GM13977 (cell line): ENCODE data around the gene NCBP3.

Experiments used
- DNase-seq: peaks from one replicate; pipeline ENCODE4 v3.0.0; 2012; ENCODE audit warnings: low spot score
- in situ Hi-C: fragments of 300-500 bp; cut with MboI; formaldehyde crosslinking; loops from one replicate; pipeline ENCODE4 v1.12.0; 2022; ENCODE audit warnings: low sequenced_read_pairs, low pct_unique_long_range_greater_than_20kb, mixed read lengths, inconsistent platforms; ENCODE audit not compliant: unreplicated experiment
- TF ChIP-seq, protein P1 (sequence below): IDR thresholded peaks from 2 replicates; pipeline ENCODE4 v1.5.1; 2012; ENCODE audit warnings: mild to moderate bottlenecking, control low read depth; ENCODE audit not compliant: insufficient read depth; ENCODE audit errors: extremely low read depth, missing control alignments

The NCBP3 gene

DNA sequence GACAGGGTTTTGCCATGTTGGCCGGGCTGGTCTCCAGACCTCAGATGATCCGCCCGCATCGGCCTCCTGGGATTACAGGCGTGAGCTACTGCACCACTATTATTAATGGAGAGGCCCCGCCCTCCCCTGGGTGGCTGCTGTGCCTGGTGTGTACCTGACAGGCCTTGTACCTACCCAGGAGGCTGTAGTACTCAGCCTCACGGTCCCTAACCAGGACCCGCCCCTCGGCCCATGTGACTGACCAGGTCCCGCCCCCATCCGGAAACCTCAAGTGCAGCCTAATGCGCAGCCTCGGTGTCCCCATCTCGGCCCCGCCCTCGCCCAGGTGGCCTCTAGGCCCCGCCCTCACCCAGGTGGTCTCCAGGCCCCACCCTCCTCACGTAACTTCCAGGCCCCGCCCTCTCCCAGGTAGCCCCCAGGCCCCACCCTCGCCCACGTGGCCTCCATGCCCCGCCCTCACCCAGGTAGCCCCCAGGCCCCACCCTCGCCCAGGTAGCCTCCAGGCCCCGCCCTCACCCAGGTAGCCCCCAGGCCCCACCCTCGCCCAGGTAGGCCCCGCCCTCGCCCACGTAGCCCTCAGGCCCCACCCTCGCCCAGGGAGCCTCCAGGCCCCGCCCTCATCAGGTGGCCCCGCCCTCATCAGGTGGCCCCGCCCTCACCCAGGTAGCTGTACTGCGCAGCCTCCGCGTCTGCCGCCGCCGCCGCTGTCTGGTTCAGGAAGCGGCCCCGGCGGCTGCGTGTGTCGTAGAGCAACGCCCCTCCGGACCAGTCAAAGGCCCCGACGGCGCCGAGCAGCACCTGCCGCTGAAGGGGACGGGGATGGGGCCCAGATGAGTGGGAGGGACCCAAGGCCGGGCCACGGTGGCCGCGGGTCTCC lies 91.3 kb downstream of the NCBP3 start:
- DNase-seq: peak; percentile 86
- in situ Hi-C loops: no loop called here
- TF ChIP-seq, protein P1, sequence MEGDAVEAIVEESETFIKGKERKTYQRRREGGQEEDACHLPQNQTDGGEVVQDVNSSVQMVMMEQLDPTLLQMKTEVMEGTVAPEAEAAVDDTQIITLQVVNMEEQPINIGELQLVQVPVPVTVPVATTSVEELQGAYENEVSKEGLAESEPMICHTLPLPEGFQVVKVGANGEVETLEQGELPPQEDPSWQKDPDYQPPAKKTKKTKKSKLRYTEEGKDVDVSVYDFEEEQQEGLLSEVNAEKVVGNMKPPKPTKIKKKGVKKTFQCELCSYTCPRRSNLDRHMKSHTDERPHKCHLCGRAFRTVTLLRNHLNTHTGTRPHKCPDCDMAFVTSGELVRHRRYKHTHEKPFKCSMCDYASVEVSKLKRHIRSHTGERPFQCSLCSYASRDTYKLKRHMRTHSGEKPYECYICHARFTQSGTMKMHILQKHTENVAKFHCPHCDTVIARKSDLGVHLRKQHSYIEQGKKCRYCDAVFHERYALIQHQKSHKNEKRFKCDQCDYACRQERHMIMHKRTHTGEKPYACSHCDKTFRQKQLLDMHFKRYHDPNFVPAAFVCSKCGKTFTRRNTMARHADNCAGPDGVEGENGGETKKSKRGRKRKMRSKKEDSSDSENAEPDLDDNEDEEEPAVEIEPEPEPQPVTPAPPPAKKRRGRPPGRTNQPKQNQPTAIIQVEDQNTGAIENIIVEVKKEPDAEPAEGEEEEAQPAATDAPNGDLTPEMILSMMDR: no peak

DNA sequence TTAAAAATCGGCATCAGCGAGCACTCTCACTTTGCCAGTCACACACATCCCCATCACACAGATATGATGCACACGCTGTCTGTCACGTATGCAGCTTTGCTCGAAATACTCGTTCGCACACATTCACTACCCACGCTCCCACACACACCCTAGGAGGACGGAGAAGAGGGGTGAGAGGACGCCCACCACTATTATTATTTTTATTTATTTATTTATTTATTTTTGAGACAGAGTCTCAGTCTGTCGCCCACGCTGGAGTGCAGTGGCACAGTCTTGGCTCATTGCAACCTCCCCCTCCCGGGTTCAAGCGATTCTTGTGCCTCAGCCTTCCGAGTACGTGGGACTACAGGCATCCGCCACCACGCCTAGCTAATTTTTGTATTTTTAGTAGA lies 92.0 kb downstream of the NCBP3 start:
- in situ Hi-C loops: no loop called here
- TF ChIP-seq, protein P1: no peak
- no peak for DNase-seq

DNA sequence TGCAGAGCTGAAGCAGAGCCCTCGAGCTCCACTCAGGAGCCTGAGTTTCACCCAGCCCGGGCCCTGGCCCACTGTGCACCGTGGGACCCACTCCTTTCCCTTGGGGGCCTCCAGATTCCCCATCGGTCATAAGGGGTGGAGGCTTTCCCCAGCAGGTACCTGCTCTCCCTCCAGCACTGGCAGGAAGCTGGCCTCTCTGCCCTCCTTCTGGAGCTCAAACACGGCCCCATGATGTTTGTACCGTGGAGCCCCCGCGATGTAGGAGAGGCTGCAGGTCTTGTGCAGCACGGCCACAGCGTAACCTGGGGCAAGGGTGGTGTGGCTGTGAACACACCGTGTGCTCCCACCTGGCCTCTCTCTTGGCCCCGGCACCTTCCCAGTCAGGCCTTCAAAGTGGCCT lies 92.4 kb downstream of the NCBP3 start:
- TF ChIP-seq, protein P1: no peak
- no peak for DNase-seq
- in situ Hi-C loops: no loop called here
